RWPE2 (cell line): Measurements from ENCODE around the gene ZYG11B.
"Not testable (repeated sequence)": the region's sequence is repeated elsewhere in the genome, so short reads cannot be mapped to it uniquely, and the experiment has no call there.

Experiments
- ATAC-seq: fragments of 200-7000 bp; cut with Tn5 transposase; 3 replicates; pipeline ENCODE4 v1.9.1; 2021; ENCODE audit warnings: low read depth
- DNase-seq: peaks from one replicate; pipeline ENCODE4 v3.0.0-alpha.2; 2020; ENCODE audit warnings: low spot score
- H3K27ac ChIP-seq: fragments of 450-650 bp; 2 replicates; pipeline ENCODE4 v1.5.1; 2017; ENCODE audit warnings: mild to moderate bottlenecking; ENCODE audit not compliant: poor library complexity, severe bottlenecking
- H3K27me3 ChIP-seq: fragments of 250-450 bp; sonication (Bioruptor Pico); 2 replicates; pipeline ENCODE4 v1.5.1; 2021; ENCODE audit warnings: mild to moderate bottlenecking, moderate library complexity; ENCODE audit not compliant: insufficient read depth, poor library complexity, severe bottlenecking
- H3K36me3 ChIP-seq: fragments of 250-450 bp; sonication (Bioruptor Pico); 2 replicates; pipeline ENCODE4 v1.5.1; 2020; ENCODE audit warnings: low read depth, mild to moderate bottlenecking, moderate library complexity
- H3K4me1 ChIP-seq: fragments of 250-450 bp; sonication (Bioruptor Pico); 2 replicates; pipeline ENCODE4 v1.5.1; 2021; ENCODE audit warnings: mild to moderate bottlenecking, moderate library complexity; ENCODE audit not compliant: insufficient read depth, poor library complexity, severe bottlenecking
- H3K4me3 ChIP-seq: fragments of 250-450 bp; sonication (Bioruptor Pico); 2 replicates; pipeline ENCODE4 v1.5.1; 2021; ENCODE audit warnings: mild to moderate bottlenecking, moderate library complexity; ENCODE audit not compliant: severe bottlenecking
- H3K9me3 ChIP-seq: fragments of 250-450 bp; sonication (Bioruptor Pico); 2 replicates; pipeline ENCODE4 v1.5.1; 2021; ENCODE audit warnings: mild to moderate bottlenecking, moderate library complexity; ENCODE audit not compliant: severe bottlenecking
- CTCF ChIP-seq: fragments of 450-650 bp; IDR thresholded peaks from one replicate; pipeline ENCODE4 v1.5.1; 2017; ENCODE audit warnings: mild to moderate bottlenecking, moderate library complexity; ENCODE audit not compliant: poor library complexity, severe bottlenecking

Gene ZYG11B

DNA sequence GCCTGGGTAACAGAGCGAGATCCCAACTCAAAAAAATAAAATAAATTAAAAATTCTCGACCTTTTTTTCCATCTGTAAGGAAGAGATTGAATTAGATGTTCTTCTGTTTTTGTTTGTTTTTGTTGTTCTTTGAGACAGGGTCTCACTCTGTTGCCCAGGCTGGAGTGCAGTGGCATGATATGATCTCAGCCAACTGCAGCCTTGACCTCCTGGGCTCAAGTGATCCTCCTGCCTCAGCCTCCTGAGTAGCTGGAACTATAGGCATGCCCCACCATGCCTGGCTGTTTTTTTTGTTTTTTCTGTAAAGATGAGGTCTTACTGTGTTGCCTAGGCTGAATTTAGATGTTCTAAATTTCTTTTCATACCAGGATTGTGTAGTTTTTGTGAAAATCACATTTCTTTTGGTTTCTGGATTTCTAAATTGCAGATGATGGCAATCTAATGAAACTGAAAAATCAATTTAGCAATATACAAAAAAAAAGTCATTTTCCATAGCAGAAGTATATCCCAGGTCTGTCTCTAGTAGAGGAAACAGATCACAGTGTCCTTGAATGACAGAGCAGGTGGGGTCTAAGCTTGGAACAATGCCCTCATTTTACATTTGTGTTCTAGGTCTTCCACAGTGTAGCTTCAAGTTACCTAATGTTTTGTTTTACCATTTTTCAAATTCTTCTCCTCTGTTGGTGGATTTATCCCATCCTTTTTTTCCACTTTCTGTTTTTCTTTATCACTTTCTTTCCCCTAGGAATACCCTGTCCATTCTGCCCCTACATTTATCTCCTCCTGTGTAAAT is 136.6 kb downstream of the ZYG11B start:
- no peak for ATAC-seq
- Histone ChIP-seq H3K9me3 (no peaks in the 10 kb centered on the region), H3K36me3 (peaks cover 25% of the 10 kb centered on the region), H3K4me1 (peaks cover 12% of the 10 kb centered on the region), H3K4me3 (no peak overlapping the region), H3K27me3 (no peaks in the 10 kb centered on the region), H3K27ac (no peak overlapping the region)
- no peak for TF ChIP-seq CTCF
- DNase-seq: no peak

- ATAC-seq: no peak
- no peak overlapping the region for H3K27ac ChIP-seq
- H3K27me3 ChIP-seq: no peaks in the 10 kb centered on the region
- no peak overlapping the region for H3K4me3 ChIP-seq
- peaks cover 42% of the 10 kb centered on the region for H3K36me3 ChIP-seq
- DNase-seq: no peak
- no peaks in the 10 kb centered on the region for H3K4me1 ChIP-seq
- no peaks in the 10 kb centered on the region for H3K9me3 ChIP-seq
- TF ChIP-seq CTCF: no peak
These were observed 141.0 kb downstream of the ZYG11B start for GRCh38 chr1:52867087-52867863.

- not testable (repeated sequence) for DNase-seq, H3K27ac ChIP-seq, ATAC-seq, H3K4me1 ChIP-seq, H3K4me3 ChIP-seq, H3K27me3 ChIP-seq, H3K9me3 ChIP-seq
- H3K36me3 ChIP-seq: peaks cover 39% of the 10 kb centered on the region
These were observed 143.5 kb downstream of the ZYG11B start for GRCh38 chr1:52869727-52870126.

DNA sequence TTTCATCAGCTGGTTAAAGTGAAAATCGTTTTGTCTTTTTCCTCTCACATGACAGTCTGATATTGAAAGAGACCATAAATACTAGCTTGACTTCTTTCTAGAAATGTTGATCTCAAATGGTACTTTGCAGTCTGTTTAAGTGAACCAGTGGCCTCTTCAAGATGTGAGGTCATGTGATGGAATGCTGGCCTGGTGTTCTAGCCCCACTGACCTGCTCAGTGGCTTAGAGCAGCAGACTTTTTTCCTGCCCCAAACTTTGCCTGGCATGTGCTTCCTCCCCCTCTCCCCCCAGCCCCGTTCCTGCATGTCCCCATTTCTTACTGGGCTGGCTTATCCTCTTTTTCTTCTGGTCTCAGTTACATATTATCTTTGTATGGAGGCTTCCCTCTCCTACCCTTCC is 150.6 kb downstream of the ZYG11B start:
- H3K4me1 ChIP-seq: no peaks in the 10 kb centered on the region
- TF ChIP-seq CTCF: no peak
- H3K9me3 ChIP-seq: no peaks in the 10 kb centered on the region
- no peak overlapping the region for H3K27ac ChIP-seq
- DNase-seq: no peak
- H3K36me3 ChIP-seq: peaks cover 33% of the 10 kb centered on the region
- H3K27me3 ChIP-seq: no peaks in the 10 kb centered on the region
- H3K4me3 ChIP-seq: no peak overlapping the region
- ATAC-seq: no peak
